ENCODE results near the gene OVCH1.

Gene OVCH1

DNA sequence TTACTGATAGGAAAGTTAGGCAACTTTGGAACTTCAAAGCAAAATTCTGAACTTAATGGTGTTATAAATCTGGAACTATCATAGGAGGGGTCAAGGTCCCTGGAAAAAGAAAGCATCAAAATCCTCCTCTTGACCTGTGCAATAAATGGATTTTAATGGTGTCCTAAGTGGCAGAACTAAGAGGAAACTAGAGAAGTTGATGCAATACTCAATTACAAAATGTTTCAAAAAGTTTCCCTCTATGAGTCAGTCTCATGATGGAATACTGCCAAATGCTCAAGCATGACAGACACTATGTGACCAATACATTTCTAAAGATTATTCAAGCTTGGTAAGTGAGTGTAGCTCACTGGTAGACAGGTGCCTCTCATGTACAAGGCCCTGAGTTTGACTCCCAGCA is 68.9 kb downstream of the OVCH1 start:
- TF ChIP-seq, protein P1, sequence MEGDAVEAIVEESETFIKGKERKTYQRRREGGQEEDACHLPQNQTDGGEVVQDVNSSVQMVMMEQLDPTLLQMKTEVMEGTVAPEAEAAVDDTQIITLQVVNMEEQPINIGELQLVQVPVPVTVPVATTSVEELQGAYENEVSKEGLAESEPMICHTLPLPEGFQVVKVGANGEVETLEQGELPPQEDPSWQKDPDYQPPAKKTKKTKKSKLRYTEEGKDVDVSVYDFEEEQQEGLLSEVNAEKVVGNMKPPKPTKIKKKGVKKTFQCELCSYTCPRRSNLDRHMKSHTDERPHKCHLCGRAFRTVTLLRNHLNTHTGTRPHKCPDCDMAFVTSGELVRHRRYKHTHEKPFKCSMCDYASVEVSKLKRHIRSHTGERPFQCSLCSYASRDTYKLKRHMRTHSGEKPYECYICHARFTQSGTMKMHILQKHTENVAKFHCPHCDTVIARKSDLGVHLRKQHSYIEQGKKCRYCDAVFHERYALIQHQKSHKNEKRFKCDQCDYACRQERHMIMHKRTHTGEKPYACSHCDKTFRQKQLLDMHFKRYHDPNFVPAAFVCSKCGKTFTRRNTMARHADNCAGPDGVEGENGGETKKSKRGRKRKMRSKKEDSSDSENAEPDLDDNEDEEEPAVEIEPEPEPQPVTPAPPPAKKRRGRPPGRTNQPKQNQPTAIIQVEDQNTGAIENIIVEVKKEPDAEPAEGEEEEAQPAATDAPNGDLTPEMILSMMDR (IDR thresholded peaks at IDR 0.05): no peak

DNA sequence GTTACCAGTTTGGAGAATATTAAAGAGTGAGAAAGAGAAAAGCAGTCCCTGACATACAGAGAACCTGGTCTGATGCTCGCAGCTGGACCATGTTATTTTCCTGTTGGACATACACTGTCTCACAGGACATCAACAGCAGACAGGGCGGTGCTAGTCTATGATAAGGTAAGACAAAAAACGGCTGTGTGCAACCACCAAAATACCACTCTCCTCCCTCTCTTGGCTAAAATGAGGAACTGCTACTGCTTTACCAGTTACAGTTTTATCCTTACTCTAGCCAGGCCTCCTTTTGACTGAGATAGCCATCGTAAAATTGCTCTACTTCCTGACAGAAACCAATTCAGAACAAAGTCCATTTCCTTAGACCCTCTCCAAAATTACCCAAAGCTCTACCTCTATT is 69.5 kb downstream of the OVCH1 start:
- TF ChIP-seq, protein P1 (IDR thresholded peaks at IDR 0.05): peak; percentile 13; the same call in 1 of the 2 replicates

- TF ChIP-seq, protein P1 (IDR thresholded peaks at IDR 0.05): no peak
Measured at GRCh38 chr12:29426498-29426897, 71.0 kb downstream of the OVCH1 start.

DNA sequence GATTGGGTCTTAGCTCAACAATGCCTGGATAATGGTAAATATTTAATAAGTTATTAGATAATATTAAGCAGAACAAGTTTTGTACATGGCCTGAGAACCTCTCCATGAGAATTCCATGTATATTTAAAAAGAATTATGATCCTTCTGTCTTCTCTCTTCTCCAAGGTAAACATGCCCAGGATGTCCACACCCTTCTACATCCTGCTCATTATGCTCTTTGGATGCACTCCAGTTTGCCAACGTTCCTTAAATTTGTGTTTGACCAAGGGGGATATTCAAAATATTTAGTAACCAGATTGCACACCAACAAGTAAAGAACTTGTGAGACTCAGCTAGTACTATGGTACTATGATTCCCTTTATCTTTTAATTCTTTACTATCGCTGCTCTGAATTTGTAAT is 71.8 kb downstream of the OVCH1 start:
- TF ChIP-seq, protein P1 (IDR thresholded peaks at IDR 0.05): no peak

- TF ChIP-seq, protein P1 (IDR thresholded peaks at IDR 0.05): no peak
Measured at GRCh38 chr12:29416748-29417147, 80.7 kb downstream of the OVCH1 start.

- TF ChIP-seq, protein P1 (IDR thresholded peaks at IDR 0.05): no peak
Measured at GRCh38 chr12:29415111-29415510, 82.4 kb downstream of the OVCH1 start.

GRCh38 chr12:29414368-29414767 is 83.1 kb downstream of the OVCH1 start:
- TF ChIP-seq, protein P1 (IDR thresholded peaks at IDR 0.05): no peak

DNA sequence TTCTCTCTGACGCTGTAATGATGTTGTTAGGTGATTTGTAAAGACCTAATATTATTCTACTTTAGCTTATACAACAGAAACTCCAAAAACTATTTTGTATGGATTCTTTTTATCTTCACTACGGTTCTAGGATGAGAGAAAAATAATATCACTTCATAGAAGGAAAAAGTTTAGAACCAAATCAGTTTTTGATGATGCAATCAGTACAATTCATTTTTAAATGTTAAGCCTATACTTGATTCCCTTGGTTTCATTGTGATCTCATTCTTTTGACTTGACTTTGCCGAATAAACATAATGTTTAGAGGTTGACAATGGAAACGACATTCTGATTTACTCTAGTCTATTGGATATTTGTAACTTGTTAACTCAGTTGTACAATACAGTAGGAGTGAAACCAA is 91.9 kb downstream of the OVCH1 start:
- TF ChIP-seq, protein P1 (IDR thresholded peaks at IDR 0.05): no peak
